Skeletal muscle satellite cell (primary cell): ENCODE measurements around the gene LRRC38. TPM values are rescaled to one million over a fixed set of nuclear protein-coding genes. Genes with fewer than 3 reads are reported as not detected.
"Not testable (repeated sequence)": the region's sequence is repeated elsewhere in the genome, so short reads cannot be mapped to it uniquely, and the experiment has no call there.

Source experiments
- H3K27me3 ChIP-seq: 2 replicates; pipeline ENCODE4 v1.7.0; 2013; ENCODE audit warnings: low read length; ENCODE audit not compliant: control insufficient read depth, insufficient read depth
- H3K36me3 ChIP-seq: 2 replicates; pipeline ENCODE4 v1.7.0; 2013; ENCODE audit warnings: mild to moderate bottlenecking, control low read depth, low read length; ENCODE audit not compliant: insufficient read depth
- H3K4me1 ChIP-seq: 2 replicates; pipeline ENCODE4 v1.7.0; 2013; ENCODE audit warnings: low read length; ENCODE audit not compliant: control insufficient read depth, insufficient read depth
- H3K4me2 ChIP-seq: 2 replicates; pipeline ENCODE4 v1.7.0; 2013; ENCODE audit warnings: mild to moderate bottlenecking, low read length
- H3K4me3 ChIP-seq: 2 replicates; pipeline ENCODE4 v1.7.0; 2013; ENCODE audit warnings: low read length
- H3K9ac ChIP-seq: 2 replicates; pipeline ENCODE4 v1.7.0; 2013; ENCODE audit warnings: mild to moderate bottlenecking, low read depth, low read length, moderate library complexity
- H3K9me3 ChIP-seq: replicated peaks from 2 replicates; pipeline ENCODE4 v1.7.0; 2013; ENCODE audit warnings: mild to moderate bottlenecking, control low read depth, low read length
- total RNA-seq: library from RNA; depleted of rRNA; stranded (reverse); fragments of >200 nt; gene quantifications from 2 replicates; pipeline ENCODE4 v1.2.3, GENCODE V29; 2012; rRNA removed

LRRC38 gene
- total RNA-seq = not detected in 2 replicates

- H3K9ac ChIP-seq = no peak within 1 kb of the TSS
- peaks cover 2% of the 10 kb centered on the region for H3K27me3 ChIP-seq
- no peaks in the 10 kb centered on the region for H3K4me1 ChIP-seq
- H3K9me3 ChIP-seq = peaks cover 7% of the 10 kb centered on the region
- no peak within 1 kb of the TSS for H3K4me3 ChIP-seq
- H3K36me3 ChIP-seq = no peaks in the 10 kb centered on the region
- no peak within 1 kb of the TSS for H3K4me2 ChIP-seq
These were observed at the start of gene LRRC38 for GRCh38 chr1:13513895-13514546. LRRC38 (minus strand) TSS chr1:13514003; CDS start chr1:13513593, 410 bp downstream.

- not testable (repeated sequence) for H3K9ac ChIP-seq, H3K4me1 ChIP-seq, H3K9me3 ChIP-seq, H3K4me3 ChIP-seq, H3K27me3 ChIP-seq, H3K4me2 ChIP-seq, H3K36me3 ChIP-seq
These were observed 49.2 kb upstream of the LRRC38 start for GRCh38 chr1:13562981-13563380.

- H3K27me3 ChIP-seq = no peaks in the 10 kb centered on the region
- H3K4me2 ChIP-seq = no peak overlapping the region
- no peak overlapping the region for H3K9ac ChIP-seq
- no peaks in the 10 kb centered on the region for H3K4me1 ChIP-seq
- no peak overlapping the region for H3K4me3 ChIP-seq
- no peaks in the 10 kb centered on the region for H3K36me3 ChIP-seq
- H3K9me3 ChIP-seq = no peaks in the 10 kb centered on the region
These were observed 46.7 kb upstream of the LRRC38 start for GRCh38 chr1:13560541-13560940.

GRCh38 chr1:13556224-13556764 lies 42.5 kb upstream of the LRRC38 start:
- Histone ChIP-seq H3K9ac (no peak overlapping the region), H3K4me1 (no peaks in the 10 kb centered on the region), H3K9me3 (no peaks in the 10 kb centered on the region), H3K4me3 (no peak overlapping the region), H3K36me3 (no peaks in the 10 kb centered on the region), H3K27me3 (no peaks in the 10 kb centered on the region), H3K4me2 (no peak overlapping the region)

- Histone ChIP-seq H3K27me3 (no peaks in the 10 kb centered on the region), H3K4me3 (no peak overlapping the region), H3K4me2 (no peak overlapping the region), H3K4me1 (no peaks in the 10 kb centered on the region), H3K9ac (no peak overlapping the region), H3K9me3 (no peaks in the 10 kb centered on the region), H3K36me3 (no peaks in the 10 kb centered on the region)
These were observed 41.0 kb upstream of the LRRC38 start for GRCh38 chr1:13554798-13555197.

GRCh38 chr1:13550663-13551062 lies 36.9 kb upstream of the LRRC38 start:
- no peaks in the 10 kb centered on the region for H3K27me3 ChIP-seq
- H3K4me3 ChIP-seq = no peak overlapping the region
- H3K9me3 ChIP-seq = no peaks in the 10 kb centered on the region
- H3K4me1 ChIP-seq = no peaks in the 10 kb centered on the region
- H3K36me3 ChIP-seq = no peaks in the 10 kb centered on the region
- no peak overlapping the region for H3K4me2 ChIP-seq
- H3K9ac ChIP-seq = no peak overlapping the region

GRCh38 chr1:13549521-13549920 lies 35.7 kb upstream of the LRRC38 start:
- Histone ChIP-seq H3K4me2 (no peak overlapping the region), H3K27me3 (no peaks in the 10 kb centered on the region), H3K4me3 (no peak overlapping the region), H3K9ac (no peak overlapping the region), H3K4me1 (no peaks in the 10 kb centered on the region), H3K36me3 (no peaks in the 10 kb centered on the region), H3K9me3 (no peaks in the 10 kb centered on the region)

- Histone ChIP-seq H3K36me3 (no peaks in the 10 kb centered on the region), H3K9ac (no peak overlapping the region), H3K4me3 (no peak overlapping the region), H3K27me3 (no peaks in the 10 kb centered on the region), H3K4me2 (no peak overlapping the region), H3K4me1 (no peaks in the 10 kb centered on the region), H3K9me3 (no peaks in the 10 kb centered on the region)
These were observed 35.2 kb upstream of the LRRC38 start for GRCh38 chr1:13549021-13549420.

GRCh38 chr1:13548281-13548680 lies 34.5 kb upstream of the LRRC38 start:
- no peaks in the 10 kb centered on the region for H3K9me3 ChIP-seq
- H3K4me1 ChIP-seq = no peaks in the 10 kb centered on the region
- H3K9ac ChIP-seq = no peak overlapping the region
- no peak overlapping the region for H3K4me3 ChIP-seq
- H3K27me3 ChIP-seq = no peaks in the 10 kb centered on the region
- no peaks in the 10 kb centered on the region for H3K36me3 ChIP-seq
- H3K4me2 ChIP-seq = no peak overlapping the region

- H3K4me3 ChIP-seq = no peak overlapping the region
- no peaks in the 10 kb centered on the region for H3K27me3 ChIP-seq
- no peak overlapping the region for H3K9ac ChIP-seq
- no peak overlapping the region for H3K4me2 ChIP-seq
- no peaks in the 10 kb centered on the region for H3K4me1 ChIP-seq
- no peaks in the 10 kb centered on the region for H3K9me3 ChIP-seq
- no peaks in the 10 kb centered on the region for H3K36me3 ChIP-seq
These were observed 33.0 kb upstream of the LRRC38 start for GRCh38 chr1:13546791-13547190.

- Histone ChIP-seq H3K27me3 (no peaks in the 10 kb centered on the region), H3K9ac (no peak overlapping the region), H3K36me3 (no peaks in the 10 kb centered on the region), H3K4me2 (no peak overlapping the region), H3K9me3 (peaks cover 5% of the 10 kb centered on the region), H3K4me3 (no peak overlapping the region), H3K4me1 (no peaks in the 10 kb centered on the region)
These were observed 30.4 kb upstream of the LRRC38 start for GRCh38 chr1:13544221-13544556.

GRCh38 chr1:13543451-13544220 lies 29.8 kb upstream of the LRRC38 start:
- Histone ChIP-seq H3K4me1 (no peaks in the 10 kb centered on the region), H3K36me3 (no peaks in the 10 kb centered on the region), H3K4me3 (no peak overlapping the region), H3K9ac (no peak overlapping the region), H3K9me3 (peaks cover 5% of the 10 kb centered on the region), H3K4me2 (no peak overlapping the region), H3K27me3 (no peaks in the 10 kb centered on the region)
